Measurements from ENCODE around the gene EMX2.

Gene EMX2

DNA sequence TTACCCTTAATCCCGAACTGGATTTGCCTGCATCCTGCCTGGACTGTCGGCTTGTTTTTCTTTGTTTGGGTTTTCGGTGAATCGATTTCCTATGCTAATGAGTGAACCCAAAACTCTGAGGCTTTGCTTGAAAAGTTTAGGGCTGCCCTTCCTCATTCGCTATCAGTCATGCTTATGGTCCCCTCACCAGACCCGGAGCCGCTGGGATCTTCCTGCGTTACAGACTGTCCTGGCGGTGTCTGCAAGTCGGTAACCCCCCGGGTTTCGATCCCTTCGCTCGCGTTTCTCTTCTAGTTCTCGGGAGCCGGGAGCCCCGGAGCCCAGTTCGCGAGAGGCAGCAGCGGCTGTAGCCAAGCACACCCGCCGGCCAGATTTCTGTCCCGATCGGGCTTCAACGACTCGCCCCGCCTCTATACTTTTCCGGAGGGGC is 2.2 kb downstream of the EMX2 start:
- DNase-seq (ENCODE audit: low read depth) = no peak

DNA sequence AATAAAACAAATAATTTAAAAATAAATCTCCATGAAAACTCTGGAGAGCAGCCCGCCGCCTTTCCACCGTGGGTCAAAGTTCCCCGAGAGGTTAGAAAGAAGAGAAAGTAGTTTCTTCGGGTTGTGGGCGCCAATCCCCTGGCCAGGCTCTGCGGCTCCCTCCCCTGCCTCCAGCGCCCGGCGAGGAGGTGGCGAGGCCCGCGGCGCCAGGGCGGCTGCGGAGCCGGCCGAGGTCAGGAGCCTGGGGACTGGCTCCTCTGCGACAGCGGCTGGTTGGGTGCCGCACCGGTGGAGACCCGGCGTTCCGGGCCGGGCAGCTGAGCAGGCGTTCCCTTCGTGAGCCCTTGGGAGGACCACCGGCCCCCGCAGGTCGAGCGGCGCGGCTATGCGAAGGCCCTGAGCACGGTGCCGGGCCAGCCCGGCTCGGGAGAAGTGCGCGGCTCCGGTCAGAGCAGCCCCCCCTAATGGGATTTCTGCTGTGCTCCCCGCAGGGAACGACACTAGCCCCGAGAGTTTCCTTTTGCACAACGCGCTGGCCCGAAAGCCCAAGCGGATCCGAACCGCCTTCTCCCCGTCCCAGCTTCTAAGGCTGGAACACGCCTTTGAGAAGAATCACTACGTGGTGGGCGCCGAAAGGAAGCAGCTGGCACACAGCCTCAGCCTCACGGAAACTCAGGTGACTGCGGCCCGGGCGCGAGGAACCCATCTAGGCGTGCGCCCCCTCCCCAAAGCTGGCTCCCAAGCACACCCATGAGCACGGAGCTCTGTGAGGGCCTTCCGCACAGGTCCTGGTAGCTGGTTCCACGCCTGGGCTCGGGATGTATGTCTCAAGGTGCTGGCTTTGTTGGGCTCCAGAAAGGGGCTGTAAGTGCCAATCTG is 2.8 kb downstream of the EMX2 start:
- DNase-seq (ENCODE audit: low read depth) = no peak

DNA sequence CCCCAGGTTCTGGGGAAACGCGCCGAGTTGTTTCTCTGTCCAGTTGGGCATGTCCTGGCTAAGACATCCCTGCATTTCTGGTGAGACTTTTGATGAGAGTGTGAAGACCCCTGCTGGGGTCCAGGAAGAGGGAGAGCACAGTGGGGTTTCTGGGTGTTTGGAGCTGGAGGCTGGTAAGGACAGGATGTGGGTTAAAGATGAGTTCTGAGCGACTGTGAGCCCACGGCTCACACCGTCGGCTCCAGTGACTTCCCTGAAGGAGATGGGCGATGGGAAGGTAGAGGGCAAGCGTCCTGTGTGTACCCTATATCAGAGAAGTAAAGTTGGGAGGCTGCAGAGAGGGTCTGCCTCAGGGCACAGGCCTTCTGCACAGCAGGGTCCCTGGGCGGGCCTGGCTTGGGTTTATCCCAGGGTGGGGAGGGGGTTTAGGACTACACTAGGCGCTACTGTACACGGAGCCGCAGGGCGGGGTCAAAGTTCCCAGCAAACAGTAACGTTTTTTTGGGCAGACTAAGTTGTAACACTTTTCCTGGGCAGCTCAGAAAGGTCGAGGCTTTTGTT is 3.6 kb downstream of the EMX2 start:
- no peak for DNase-seq (ENCODE audit: low read depth)

DNA sequence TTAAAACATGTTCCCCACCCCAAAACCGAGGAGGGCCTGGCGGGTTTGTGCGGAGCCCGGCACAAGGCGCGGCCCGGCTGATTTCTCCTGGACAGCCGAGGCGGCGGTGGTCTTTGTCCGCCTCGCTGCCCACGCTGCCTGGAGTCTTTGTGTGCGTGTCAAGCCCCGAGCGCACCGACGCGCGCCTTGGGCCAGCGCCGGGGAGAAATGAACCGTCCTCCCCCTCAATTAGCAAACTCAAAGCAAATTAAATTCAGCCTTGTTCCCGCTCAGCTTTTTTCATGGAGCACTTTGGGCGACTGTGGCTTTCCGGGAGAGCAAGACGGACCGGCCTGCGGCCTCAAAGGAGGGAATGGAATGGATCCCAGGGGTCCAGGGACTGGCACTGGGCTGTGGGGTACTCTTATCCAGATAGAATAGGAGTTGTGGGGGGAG is 4.1 kb downstream of the EMX2 start:
- DNase-seq (ENCODE audit: low read depth) = no peak

DNA sequence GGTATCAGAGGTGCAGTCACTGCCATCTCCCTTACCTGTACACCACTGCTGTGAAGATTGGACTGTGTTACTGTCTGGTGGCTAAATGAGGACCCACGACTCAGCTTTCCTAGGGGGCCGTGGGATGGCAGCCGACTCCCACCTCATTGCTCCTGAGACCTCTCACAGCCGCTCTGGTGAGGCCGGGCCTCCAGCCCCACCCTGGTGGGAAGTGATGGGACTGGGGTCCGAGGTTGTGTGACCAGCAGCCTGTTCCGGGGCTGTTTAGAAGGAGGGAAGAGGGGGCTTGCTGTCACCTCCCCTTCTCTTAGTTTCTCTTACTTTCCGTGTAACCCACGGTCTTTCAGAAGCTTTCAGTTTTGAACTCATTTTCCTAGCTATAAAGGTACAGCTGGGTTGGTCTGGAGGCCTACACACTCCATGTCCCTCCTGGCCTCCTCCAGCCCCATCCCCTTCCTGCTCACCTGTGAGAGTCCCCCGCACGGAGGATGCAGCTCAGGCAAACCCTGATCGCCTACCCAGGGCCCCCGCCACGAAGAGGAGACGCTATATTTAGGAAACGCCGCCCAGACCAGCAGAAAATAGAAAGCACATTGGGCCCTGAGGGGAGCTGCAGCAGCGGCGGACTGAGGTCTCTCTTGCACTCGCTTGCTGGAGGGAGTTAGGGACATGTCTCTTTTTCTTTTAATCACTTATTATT is 4.6 kb downstream of the EMX2 start:
- DNase-seq (ENCODE audit: low read depth) = no peak

DNA sequence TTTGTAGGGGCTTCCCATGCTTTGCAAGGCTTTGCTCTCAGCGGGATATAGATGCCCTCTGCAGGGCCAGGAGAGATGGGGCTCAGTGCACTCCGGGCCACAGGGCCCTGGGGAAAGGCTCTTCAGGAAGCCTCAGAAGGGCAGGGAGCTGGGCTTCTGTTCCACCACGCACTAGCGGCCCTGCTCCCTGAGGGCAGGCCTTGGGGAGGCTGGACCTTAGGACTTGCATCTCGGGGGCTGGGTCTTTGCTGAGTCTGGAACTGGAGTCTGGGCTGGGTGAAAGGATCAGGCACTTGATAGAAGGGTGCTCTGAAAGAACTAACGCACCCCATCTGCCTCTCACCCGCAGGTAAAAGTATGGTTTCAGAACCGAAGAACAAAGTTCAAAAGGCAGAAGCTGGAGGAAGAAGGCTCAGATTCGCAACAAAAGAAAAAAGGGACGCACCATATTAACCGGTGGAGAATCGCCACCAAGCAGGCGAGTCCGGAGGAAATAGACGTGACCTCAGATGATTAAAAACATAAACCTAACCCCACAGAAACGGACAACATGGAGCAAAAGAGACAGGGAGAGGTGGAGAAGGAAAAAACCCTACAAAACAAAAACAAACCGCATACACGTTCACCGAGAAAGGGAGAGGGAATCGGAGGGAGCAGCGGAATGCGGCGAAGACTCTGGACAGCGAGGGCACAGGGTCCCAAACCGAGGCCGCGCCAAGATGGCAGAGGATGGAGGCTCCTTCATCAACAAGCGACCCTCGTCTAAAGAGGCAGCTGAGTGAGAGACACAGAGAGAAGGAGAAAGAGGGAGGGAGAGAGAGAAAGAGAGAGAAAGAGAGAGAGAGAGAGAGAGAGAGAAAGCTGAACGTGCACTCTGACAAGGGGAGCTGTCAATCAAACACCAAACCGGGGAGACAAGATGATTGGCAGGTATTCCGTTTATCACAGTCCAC is 5.4 kb downstream of the EMX2 start:
- DNase-seq (ENCODE audit: low read depth) = no peak

DNA sequence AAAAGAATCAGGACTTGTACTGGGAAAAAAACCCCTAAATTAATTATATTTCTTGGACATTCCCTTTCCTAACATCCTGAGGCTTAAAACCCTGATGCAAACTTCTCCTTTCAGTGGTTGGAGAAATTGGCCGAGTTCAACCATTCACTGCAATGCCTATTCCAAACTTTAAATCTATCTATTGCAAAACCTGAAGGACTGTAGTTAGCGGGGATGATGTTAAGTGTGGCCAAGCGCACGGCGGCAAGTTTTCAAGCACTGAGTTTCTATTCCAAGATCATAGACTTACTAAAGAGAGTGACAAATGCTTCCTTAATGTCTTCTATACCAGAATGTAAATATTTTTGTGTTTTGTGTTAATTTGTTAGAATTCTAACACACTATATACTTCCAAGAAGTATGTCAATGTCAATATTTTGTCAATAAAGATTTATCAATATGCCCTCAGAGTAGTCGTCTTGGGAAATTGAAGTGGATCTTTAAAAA is 6.6 kb downstream of the EMX2 start:
- DNase-seq (ENCODE audit: low read depth) = no peak

DNA sequence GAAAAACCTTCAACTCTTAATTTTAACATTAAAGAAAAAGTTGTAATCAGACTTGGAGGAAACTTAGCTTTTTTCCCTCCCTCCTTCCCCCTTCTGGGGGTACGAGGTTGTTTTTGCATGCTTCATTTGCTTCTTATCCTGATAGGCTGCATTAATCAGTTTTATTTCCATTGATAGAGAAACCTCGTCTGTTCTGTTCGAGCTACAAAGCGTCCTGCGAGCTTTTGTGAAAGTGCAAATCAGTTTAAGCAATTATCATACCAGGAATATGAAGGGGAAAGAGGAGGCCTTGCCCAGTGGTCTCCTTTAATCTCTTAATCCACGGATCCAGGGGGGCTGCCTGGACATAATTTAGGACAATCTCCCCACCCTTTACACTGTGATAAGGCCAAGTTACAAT is 7.5 kb downstream of the EMX2 start:
- DNase-seq (ENCODE audit: low read depth) = no peak

DNA sequence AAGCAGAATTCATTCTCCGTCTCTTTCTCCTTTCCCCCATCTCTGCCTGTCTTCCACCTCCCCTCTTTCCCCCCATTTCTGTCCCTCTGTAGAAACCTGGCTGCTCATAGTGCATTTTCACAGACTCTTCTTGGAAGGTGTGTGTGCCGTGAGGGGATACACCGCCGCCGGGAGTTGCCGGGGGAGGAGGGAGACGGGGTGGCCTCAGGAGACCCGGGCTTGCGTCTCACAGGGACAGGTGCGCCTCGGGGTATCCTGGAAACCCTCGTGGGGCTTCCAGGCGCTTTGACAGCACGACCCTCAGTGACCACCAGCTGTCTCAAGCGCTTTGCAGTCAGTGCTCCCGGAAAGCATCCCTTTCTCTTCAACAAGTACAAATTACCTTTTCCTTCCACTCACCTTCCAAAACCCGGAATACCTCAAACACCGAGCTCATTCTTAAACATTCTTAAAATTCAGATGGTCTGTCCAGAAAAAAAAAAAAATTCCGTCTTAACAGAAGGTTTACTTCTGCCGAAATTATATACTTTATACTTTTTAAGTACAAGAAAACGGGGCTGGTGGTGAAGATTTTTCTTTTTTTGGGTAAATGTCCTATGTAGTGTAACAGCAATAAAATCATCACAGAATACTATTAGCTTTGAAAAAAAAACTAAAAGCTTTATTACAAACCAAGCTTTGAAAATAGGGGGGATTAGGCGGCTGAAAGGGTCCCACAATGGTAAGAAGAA is 8.2 kb downstream of the EMX2 start:
- no peak for DNase-seq (ENCODE audit: low read depth)

DNA sequence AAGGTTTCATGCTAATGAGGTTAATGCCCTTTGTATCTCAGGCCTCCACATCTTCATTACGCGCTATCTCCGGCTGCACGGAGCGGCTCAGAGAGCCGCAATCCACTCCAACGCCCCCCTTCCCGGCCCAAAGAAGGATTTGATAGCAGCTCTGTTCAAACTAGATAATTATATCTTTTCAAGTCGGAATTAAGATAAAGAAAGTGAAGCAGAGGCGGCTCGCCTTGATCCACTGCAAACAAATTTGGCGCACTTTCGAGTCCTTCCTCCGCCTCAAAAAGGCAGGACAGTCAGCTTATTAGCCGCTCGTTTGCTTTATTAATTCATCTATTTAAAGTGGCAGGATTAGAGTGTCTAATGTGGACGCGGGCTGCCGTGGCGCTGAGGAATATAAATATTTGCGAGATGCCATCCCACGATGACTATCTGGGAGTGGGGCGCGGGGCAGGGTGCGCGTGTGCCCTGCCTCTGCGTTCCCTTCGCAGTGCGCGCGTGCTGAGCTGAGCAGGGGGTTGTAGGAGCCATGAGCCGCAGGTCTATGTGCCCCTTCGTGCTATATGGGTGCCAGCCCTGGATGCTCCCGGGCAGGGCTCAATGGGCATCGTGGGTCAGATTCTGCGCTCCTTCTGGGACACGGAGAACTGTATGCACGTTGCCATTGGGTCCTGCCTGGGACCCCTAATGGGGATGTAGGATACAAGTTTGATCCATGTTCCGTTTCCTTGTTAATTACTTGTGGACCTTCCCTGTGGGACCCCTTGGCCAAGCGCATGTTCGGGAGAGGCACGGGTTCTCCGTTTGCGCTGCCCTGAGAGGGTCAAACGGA is 9.0 kb downstream of the EMX2 start:
- DNase-seq (ENCODE audit: low read depth) = no peak

DNA sequence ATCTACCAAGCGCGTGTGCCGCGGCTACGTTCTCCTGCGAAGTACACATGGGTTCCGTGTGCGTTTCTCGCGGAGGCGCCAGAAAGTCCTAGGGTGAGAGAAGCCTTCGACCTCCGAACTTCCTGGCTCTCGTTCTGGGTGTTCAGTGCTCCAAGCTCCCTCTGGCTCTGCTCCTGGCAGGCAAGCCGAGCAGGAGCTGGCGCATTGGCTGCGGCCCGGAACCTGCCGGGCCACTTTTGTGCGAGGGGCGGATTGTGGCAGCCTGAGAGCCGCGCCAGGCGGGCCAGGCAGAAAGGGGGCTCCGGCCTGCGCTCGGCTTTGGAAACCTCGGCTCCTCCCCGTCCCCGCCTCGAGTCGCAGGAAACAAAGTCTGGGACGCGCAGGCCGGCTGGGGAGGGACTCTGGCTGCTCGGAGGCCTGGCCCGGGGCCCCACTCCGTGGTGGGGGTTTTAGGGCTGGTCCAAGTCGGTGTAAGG is 9.6 kb downstream of the EMX2 start:
- no peak for DNase-seq (ENCODE audit: low read depth)

DNA sequence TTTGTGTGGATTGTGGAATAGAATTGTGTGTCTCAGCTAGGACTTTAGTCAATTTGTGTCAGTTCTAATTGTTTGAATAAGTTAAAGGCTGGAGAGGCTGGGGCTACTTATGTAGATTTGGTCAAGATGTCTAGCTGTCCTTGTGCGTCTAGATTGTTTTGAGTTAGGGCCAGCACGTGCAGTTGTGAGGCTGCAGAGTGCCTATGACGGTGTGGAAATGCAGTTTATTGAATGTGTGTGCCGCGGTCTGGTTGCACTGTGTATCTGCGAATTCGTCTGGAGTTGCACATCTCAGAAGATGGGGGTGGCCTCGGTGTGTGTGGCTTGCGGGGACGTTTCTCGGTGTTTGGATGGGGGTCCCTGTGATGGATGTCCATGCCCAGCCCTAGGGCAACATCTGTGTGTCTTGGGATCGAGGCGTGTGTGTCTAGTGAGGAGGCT is 10.2 kb downstream of the EMX2 start:
- DNase-seq (ENCODE audit: low read depth) = no peak

DNA sequence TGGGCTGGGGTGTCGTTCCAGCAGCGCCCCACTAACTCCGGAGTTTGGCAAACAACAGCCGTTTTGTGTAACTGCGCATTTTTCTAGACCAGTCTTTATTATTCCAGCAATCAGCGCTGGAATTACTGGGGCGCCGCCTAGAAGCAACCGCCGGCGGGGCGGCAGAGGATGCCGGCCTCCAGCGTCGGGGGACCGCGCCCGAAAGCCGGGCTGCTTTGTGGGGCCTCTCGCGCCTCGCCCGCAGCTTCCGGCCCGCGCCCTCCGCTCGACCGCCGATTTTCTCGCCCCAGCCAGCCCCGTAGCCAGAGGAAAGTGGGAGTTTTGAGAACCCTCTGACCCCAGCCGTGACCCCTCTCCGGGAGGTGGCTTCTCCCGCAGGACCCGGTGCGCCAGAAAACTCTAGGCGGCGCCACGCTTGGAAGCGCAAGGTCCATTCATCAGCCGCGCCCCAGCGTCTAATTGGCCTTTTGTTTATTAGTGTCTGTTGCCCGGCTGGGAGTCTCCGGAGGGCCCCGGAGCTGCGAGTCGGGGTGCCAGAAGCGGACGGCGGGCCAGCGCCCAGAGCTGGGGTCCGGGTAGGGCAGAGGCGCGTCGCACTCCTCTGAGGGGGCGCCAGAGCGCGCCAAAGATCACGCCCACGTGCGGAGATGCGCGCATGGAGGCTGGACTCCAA is 10.7 kb downstream of the EMX2 start:
- no peak for DNase-seq (ENCODE audit: low read depth)

DNA sequence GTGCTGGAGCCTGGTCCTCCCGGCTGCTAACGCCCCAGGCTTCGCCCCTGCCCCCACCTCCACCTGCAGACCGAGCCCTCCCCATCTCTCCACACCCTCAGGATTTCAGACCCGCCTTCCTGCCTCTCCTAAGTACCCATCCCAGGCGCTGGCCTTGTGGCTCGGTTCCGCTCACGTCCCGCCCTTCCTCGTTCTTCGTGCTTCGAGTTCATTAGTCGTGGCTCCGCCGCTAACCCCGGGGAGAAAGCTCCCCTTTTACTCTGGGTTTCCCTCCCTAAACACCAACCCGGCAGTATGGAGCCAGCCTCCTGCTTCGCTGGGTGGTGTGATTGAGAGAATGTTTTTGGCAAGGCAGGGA is 11.2 kb downstream of the EMX2 start:
- no peak for DNase-seq (ENCODE audit: low read depth)

DNA sequence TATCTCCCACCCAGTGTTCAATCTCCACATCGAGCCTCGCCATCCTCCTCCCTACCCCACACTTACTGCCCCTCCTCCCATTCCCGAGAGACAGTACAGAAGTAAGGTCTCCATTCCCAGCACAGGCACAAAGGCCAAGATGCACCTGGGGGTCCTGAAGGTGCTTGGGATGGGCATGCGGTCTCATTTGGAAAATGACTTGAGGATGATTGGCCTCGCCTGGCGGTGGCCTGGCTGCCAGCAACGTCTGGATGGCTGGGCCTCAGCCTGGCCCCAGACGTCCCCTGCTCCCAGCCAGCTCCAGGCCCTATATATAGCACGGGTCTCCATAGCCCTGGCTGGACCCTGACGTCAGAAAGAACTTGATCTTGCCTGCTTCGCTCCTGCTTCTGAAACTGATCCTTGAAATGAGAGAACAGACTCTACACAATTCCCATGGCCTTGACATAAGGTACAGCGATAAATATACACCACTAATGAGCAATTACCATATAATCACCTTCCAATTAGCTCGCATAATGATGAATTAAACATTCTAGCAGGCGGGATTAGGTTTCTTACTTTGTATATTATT is 11.8 kb downstream of the EMX2 start:
- DNase-seq (ENCODE audit: low read depth) = no peak

DNA sequence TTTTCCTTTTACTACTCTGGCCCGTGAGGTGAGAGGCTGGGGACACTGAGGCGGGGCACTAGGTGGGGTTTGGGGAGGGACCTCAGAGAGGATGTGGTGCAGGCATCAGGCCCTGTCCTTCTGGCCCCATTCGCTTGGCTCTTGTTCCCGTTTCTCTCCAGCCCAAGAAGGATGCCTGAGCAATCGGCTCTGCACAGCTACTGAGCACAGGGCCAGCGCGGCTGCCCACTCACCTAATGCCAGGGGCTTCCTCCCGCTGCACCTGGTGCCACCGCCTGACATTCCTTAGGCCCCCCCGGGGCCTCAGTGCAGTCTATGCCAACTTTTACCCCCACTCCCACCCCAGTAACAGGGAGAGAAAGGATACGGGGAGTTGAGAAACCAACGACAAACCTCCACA is 12.5 kb downstream of the EMX2 start:
- no peak for DNase-seq (ENCODE audit: low read depth)

DNA sequence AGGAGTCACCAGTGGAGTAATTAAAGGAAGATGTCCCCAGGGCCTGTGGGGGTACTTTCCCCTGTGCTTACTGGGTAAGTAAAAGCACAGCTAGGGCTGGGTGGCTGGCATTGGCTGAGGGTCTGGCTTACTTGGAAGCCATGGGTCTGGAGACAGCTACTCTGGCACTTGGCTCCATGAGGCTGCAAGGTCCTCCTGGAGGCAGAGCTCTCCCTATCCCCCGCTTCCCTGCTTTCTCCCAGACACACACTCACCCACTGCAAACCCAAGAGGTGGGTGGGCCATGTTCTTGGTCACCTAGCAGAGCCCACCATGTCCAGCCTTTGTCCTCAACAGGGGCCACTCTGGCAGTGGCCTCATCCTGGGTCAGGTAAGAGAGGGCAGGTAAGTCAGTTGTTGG is 13.3 kb downstream of the EMX2 start:
- no peak for DNase-seq (ENCODE audit: low read depth)

DNA sequence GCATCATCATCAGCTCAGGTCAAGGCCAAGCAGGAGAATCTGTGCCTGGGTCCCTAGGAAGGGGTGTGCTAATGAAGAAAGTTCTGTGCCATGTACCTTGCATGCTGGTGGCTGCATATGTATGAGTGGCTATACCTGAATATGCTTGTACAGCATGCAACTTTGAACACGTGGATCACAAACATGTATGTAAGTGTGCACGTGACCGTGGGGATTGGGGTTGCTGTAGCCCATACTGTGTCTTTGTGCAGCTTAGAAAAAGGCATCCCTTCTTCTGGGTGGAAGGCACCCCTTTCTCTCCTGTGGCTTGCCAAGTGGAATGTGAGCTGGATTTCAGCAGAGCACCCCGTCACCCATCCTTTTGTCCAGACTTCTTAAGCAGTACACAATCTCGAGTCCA is 13.8 kb downstream of the EMX2 start:
- no peak for DNase-seq (ENCODE audit: low read depth)

DNA sequence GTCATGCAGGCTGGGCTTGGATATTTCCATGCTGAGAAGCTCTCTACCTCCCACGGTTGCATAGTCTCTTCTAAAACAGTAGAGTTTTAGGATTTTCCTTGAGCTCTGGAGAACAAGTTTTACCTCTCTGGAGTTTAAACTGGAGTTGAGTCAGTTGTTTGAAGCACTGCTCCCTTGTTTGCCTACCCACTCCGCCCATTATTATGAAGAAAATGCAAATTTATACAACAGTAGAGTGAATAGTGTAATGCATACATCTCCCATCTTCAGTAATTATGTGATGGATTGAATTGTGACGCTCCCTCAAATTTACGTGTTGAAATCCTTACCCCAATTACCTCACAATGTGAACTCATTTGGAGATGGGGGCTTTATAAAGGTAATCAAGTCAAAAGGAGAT is 17.2 kb downstream of the EMX2 start:
- no peak for DNase-seq (ENCODE audit: low read depth)
